ENCODE results near the gene ZIC2.

ZIC2 gene

GRCh38 chr13:99997702-99998214 lies 16.2 kb downstream of the ZIC2 start:
- Mint-ChIP-seq H3K27me3 (ENCODE audit: low read depth, poor library complexity) (peaks cover 77% of the 10 kb centered on the region), H3K4me3 (no peak overlapping the region), H3K36me3 (ENCODE audit: low read depth) (no peaks in the 10 kb centered on the region), H3K4me1 (peaks cover 38% of the 10 kb centered on the region), H3K27ac (no peak overlapping the region), H3K9me3 (no peaks in the 10 kb centered on the region)
- no peak for TF ChIP-seq CTCF (IDR thresholded peaks at IDR 0.05)
- no peak for DNase-seq

- Mint-ChIP-seq H3K4me1 (peaks cover 33% of the 10 kb centered on the region), H3K27me3 (ENCODE audit: low read depth, poor library complexity) (peaks cover 71% of the 10 kb centered on the region), H3K36me3 (ENCODE audit: low read depth) (no peaks in the 10 kb centered on the region), H3K9me3 (no peaks in the 10 kb centered on the region), H3K27ac (no peak overlapping the region), H3K4me3 (no peak overlapping the region)
- DNase-seq, result no peak
- no peak for TF ChIP-seq CTCF (IDR thresholded peaks at IDR 0.05)
Observed at GRCh38 chr13:99998261-99998660, 16.7 kb downstream of the ZIC2 start.

- no peak for TF ChIP-seq CTCF (IDR thresholded peaks at IDR 0.05)
- Mint-ChIP-seq H3K27me3 (ENCODE audit: low read depth, poor library complexity) (peaks cover 14% of the 10 kb centered on the region), H3K36me3 (ENCODE audit: low read depth) (no peaks in the 10 kb centered on the region), H3K4me1 (no peaks in the 10 kb centered on the region), H3K27ac (no peak overlapping the region), H3K9me3 (peaks cover 4% of the 10 kb centered on the region), H3K4me3 (no peak overlapping the region)
- no peak for DNase-seq
Observed at GRCh38 chr13:100014621-100015020, 33.0 kb downstream of the ZIC2 start.

- H3K4me3 Mint-ChIP-seq, result no peak overlapping the region
- peaks cover 4% of the 10 kb centered on the region for H3K27me3 Mint-ChIP-seq (ENCODE audit: low read depth, poor library complexity)
- TF ChIP-seq CTCF (IDR thresholded peaks at IDR 0.05), result no peak
- H3K9me3 Mint-ChIP-seq, result peaks cover 4% of the 10 kb centered on the region
- no peaks in the 10 kb centered on the region for H3K36me3 Mint-ChIP-seq (ENCODE audit: low read depth)
- DNase-seq, result no peak
- no peak overlapping the region for H3K27ac Mint-ChIP-seq
- H3K4me1 Mint-ChIP-seq, result peaks cover 10% of the 10 kb centered on the region
Observed at GRCh38 chr13:100019780-100020356, 38.3 kb downstream of the ZIC2 start.

GRCh38 chr13:100022798-100023197 lies 41.2 kb downstream of the ZIC2 start:
- Mint-ChIP-seq H3K4me3 (no peak overlapping the region), H3K4me1 (peaks cover 15% of the 10 kb centered on the region), H3K27me3 (ENCODE audit: low read depth, poor library complexity) (peaks cover 7% of the 10 kb centered on the region), H3K27ac (no peak overlapping the region), H3K9me3 (peaks cover 14% of the 10 kb centered on the region), H3K36me3 (ENCODE audit: low read depth) (no peaks in the 10 kb centered on the region)
- DNase-seq, result no peak
- no peak for TF ChIP-seq CTCF (IDR thresholded peaks at IDR 0.05)

GRCh38 chr13:100024023-100024422 lies 42.4 kb downstream of the ZIC2 start:
- DNase-seq, result no peak
- H3K4me3 Mint-ChIP-seq, result no peak overlapping the region
- H3K9me3 Mint-ChIP-seq, result peaks cover 16% of the 10 kb centered on the region
- no peaks in the 10 kb centered on the region for H3K36me3 Mint-ChIP-seq (ENCODE audit: low read depth)
- no peak for TF ChIP-seq CTCF (IDR thresholded peaks at IDR 0.05)
- peaks cover 7% of the 10 kb centered on the region for H3K27me3 Mint-ChIP-seq (ENCODE audit: low read depth, poor library complexity)
- peaks cover 15% of the 10 kb centered on the region for H3K4me1 Mint-ChIP-seq
- H3K27ac Mint-ChIP-seq, result no peak overlapping the region
